SIG-M5 treated with dmso at 0.1 percent for 504 hours (cell line): ENCODE data around the gene MYO9B.
A peak's percentile ranks its signal among the peaks of the same experiment; 100 is the strongest.

Experiments
- DNase-seq: peaks from one replicate; lab custom pipeline; 2025; ENCODE audit not compliant: unreplicated experiment; lab: John Stamatoyannopoulos, UW

The MYO9B gene

DNA sequence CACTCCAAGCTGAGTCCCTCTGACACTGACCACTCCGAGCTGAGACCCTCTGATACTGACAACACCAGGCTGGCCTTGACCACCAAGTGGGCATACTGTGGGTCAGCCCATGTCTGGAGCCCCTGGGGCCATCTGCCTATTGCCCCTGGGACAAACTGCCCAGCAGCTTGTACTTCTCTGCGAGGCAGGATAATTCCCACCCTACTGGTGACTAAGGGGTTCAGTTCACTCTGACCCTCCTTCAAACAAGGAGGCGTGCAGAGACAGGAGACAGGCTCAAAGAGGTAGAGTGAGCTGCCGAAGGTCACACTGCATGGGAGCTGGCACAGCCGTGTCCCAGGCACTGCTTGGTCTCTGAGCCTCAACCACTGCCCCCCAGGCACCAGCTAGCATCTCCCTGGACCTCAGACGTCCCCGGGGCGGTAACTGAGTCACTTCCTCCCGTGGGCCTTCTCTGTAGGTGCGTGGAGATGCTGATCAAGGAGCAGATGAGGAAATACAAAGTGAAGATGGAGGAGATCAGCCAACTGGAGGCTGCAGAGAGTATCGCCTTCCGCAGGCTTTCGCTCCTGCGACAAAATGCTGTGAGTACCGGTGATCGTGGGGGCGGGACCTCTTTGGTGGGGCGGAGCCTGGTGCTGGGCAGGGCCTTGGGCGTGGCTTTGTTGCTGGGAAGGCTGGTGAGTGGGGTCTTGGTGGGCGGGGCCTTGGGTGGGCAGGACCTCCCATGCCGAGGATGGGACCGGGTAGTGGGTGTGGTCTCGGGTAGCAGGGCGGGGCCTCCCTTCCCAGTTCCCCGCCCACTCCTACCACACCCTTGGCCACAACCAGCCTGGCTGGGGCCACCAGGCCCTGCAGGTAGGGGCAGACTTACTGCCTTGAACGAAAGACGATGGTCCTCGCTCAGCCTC, 133.8 kb downstream of the MYO9B start:
- DNase-seq: peak; percentile 16

DNA sequence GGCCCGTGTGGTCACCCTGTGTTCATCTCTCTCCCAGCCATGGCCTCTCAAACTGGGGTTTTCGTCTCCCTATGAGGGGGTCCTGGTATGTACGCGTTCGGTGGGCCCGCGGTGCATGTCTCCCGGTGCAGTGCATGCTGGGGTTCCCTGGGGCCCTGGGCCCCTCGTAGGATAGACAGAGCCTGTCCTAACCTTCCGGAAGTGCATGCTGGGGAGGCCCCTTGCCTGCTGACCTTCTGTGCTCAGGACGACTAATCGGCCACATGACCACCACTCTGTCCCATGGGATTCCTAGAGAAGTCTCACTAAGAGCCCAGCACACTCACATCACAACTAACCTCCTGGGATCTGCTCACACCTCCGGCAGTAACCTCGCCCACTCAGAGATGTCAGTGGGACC, 134.7 kb downstream of the MYO9B start:
- no peak for DNase-seq

DNA sequence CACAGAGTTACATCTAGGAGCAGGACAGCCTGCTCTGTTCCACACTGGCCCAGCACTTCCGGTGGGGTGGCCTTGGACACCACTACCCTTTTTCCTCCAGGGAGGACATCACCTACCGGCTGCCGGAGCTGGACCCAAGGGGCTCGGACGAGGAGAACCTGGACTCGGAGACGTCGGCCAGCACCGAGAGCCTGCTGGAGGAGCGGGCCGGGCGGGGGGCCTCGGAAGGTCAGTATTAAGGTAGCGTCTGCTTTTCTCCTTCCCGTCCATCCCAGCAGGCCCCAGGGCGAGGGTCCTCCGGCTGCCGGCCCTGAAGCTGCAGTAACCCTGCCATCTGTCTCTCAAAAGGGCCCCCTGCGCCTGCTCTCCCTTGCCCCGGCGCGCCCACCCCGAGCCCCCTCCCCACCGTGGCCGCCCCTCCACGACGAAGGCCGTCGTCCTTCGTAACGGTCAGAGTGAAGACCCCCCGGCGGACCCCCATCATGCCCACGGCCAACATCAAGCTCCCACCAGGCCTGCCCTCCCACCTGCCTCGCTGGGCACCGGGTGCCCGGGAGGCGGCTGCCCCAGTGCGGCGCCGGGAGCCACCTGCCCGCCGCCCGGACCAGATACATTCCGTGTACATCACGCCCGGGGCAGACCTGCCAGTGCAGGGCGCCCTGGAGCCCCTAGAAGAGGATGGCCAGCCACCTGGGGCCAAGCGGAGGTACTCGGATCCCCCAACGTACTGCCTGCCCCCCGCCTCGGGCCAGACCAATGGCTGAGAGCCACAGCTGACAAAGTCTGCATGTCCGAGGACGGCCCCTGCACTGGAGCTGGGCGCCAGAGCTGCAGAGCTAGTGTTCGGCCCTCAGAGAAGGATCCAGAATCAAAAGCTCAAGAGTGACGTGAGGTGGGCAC, 136.2 kb downstream of the MYO9B start:
- no peak for DNase-seq

DNA sequence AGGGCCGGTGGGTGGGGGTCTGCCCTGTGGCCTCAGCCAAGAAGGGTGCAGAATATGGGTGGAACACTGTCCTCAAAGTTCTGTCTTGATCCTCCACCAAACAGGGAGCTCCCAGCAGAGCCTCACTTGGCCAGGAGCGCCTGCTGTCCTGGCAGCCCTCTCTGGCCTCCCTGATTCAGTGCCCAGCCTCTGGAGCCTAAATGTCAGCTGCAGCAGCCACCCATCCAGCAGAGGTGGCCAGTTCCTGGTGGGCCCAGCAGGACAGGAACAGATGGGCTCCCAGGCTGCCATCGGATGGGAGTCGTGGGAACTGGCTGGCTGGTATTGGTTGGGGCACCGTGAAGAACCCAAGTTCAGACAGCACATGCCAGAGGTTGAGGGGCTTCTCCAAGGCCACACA, 137.8 kb downstream of the MYO9B start:
- DNase-seq: no peak

DNA sequence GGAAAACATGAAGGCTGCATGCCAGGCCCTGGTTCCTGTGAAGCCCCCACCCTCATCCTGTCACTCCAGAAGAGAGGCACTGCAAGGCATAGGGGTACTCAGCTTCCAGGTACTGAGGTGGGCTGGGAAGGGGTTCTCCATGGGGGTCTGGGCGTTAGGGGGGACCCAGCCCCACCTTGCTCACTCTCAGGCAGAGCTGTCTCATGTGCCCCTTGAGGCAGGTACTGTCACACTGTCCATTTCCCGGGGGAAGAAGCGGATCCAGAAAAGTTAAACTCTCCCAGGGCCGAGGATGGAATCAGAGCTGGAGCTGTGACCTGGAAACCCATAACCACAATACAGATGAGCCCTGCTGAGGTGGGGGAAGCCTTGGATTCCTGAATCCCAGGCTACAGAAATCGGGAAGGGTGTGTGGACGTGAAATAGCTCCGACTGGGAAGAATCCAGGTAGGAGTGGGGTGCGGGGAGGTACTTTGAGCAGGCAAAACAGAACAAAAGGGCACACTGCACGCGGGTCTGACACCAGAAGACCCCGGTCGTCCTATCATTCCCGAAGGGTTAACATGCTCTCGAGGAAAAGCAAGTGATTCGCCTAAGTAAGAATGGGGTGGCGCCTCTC, 139.0 kb downstream of the MYO9B start:
- no peak for DNase-seq

DNA sequence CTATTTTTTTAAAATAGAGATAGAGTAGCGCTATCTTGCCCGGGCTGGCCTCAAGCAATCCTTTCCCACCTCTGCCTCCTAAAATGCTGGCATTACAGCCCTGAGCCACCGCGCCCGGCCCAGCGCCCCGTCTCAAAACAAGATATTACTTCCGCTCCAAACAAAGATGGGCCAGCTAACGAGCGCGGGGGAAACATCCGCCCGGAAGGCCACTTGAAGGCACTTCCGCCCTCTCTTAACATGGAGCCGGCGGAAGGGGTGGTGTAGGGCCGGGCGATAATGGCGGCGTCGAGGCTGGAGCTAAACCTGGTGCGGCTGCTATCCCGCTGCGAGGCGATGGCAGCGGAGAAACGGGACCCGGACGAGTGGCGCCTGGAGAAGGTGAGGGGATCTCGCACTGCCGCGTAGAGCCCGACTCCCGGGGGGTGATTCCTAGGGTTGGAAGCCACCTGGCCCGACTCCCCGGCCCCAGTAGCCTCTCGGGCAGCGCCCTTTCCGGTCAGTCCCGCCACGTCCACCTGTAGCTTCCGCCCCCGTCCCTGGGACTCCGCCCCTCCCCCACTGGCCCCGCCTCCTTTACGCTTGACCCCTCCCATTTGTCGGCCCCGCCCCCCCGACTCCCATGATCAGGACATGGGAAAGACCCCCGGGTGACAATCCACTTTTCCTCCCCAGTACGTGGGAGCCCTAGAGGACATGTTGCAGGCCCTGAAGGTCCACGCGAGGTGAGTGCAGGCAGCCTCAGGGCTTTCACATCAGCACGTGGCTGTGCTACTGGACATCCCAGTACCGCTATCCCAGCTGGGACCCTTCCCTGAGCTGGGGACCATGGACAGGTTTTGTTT, 139.8 kb downstream of the MYO9B start, which contains the start of gene USE1:
USE1 (plus strand) TSS at position 231 of the 845 bp plus-strand sequence; CDS start at position 280, 49 bp downstream.
- DNase-seq: peak; percentile 90

DNA sequence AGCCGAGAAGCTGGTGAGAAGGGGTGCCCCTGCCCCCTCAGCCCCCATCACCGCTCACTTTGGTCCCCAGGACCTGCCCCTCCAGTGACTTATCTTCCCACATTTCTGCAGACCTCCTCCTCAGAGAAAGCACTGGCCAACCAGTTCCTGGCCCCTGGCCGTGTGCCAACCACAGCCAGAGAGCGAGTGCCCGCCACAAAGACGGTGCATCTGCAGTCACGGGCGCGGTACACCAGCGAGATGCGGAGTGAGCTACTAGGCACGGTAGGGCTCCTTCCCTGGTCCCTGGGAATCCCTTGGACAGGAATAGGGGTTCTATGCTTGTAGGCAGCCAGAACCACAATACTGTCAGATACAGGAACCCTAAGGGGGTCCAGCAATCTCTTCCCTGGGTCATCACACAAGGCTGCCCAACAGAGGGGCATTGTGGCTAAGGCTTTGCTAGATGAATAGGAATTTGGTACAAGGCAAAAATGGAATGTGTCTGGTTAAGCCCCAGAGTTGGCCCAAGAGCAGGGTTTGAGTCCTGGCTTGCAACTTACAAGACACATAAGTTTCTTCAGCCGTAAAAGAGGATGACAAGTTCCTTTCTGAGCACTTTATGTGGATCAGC, 140.6 kb downstream of the MYO9B start:
- DNase-seq: no peak

DNA sequence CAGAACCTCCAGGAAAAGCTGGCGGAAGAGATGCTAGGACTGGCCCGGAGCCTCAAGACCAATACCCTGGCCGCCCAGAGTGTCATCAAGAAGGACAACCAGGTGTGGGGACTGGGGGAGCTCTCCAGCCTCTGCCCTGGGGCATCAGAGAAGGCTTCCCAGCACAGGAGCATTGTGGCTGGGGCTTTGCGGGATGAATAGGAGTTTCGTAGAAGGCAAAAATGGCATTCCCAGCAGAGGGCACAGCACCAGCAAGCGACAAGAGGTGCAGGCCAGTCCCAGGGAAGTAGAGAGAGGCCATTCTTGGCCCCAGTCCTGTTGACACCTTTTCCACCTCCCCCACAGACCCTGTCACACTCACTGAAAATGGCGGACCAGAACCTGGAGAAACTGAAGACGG, 143.7 kb downstream of the MYO9B start:
- no peak for DNase-seq

DNA sequence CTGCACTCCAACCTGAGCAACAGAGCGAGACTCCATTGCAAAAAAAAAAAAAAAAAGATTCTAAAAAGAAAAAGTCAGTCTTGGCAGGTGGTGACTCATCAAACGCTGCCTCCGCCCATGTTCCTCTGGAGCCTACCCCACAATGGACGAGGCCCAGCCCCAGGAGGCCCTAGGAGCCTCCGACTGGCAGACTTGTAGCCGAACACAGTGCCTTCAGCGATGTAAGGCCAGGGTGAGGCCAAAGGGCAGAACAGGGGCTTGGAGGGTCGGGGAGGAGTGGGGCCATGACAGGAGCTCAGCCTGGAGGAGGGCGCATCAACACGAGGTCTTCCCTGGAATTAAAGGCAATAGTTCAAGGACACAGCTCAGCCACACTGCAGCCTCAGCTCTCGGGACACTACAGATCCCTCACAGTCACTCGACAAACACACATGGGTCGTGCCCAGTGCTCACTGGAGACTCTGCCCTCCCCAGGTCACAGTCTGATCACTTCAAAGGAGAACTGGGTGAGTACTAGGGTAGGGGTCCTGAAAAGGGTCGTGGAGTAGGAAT, 144.7 kb downstream of the MYO9B start:
- DNase-seq: peak; percentile 59

DNA sequence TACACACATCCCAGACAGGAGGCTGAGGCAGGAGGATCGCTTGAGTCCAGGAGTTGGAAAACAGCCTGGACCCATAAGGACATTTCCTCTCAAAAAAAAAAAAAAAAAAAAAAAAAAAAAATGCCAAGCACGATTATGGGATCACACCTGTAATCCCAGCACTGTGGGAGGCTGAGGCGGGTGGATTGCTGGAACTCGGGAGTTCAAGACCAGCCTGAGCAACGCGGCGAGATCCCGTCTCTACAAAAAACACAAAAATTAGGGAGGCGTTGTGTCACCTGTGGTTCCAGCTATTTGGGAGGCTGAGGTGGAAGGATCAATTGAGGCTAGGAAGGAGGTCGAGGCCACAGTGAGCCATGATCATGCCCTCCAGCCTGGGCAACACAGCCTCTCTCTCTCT, 149.5 kb downstream of the MYO9B start:
- DNase-seq: no peak

DNA sequence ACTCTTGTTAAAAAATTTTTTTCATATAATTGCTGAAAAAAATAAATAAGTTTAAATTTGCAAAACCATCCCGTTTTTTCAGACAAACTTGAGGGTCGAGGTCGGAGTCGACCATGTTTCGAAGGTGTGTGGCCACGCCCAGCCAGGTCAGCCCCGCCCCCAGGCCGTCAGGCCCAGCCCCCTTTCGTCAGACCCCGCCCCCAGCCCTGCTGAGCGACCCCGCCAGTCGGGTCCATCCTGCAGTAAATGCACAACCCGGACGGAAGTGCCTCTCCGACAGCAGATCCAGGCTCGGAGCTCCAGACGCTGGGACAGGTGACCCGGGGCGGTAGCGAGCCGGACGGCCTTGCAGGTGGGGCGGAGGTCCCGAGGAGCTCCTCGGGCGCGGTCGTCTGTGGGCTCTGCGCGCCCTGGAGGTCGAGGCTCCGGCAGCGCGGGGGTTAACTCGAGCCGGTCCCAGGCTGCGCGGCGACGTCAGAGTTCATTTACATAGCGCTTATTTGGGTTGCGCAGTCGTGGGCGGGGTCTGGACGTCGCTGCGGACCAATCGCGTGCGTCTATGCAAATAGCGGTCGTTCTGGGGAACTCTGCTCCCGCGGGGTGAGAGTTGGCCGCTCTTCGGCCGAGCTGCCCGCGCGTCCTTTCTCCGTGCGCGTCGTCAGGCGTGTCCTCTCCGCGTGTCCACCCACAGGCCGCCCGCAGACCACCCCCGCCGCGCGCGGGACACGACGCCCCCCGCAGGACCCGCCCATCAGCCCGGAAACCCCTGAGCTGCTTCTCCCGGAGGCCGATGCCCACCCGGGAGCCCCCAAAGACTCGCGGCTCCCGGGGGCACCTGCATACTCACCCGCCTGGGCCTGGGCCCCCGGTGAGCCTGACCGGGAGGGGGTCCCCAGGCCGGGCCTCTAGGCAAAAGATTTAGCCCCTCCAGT, 150.7 kb downstream of the MYO9B start, which contains the start of gene OCEL1:
OCEL1 (plus strand) TSS at position 225 of the 932 bp plus-strand sequence; CDS start at position 247, 22 bp downstream.
- DNase-seq: peak; percentile 94

DNA sequence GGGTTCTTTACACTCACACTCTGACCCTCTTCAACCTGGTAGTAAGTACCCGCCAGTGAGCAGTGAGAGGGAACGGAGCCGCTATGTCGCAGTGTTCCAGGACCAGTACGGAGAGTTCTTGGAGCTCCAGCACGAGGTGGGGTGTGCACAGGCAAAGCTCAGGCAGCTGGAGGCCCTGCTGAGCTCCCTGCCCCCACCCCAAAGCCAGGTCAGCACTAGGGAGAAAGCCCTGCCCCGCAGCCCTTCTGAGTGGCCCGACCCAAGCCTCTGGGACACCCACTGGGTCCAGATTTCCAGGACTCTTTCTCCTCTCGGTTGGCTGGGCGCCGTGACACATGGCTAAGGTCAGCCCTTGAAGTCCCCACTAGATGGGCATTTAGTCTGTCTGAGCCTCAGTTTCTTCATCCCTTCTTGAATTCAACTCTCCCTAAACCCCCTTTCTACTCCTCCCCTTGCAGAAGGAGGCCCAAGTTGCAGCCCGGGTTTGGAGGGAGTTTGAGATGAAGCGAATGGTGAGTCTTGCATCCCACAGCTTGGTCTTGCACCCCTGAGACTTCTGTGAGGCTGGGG, 152.3 kb downstream of the MYO9B start:
- no peak for DNase-seq

DNA sequence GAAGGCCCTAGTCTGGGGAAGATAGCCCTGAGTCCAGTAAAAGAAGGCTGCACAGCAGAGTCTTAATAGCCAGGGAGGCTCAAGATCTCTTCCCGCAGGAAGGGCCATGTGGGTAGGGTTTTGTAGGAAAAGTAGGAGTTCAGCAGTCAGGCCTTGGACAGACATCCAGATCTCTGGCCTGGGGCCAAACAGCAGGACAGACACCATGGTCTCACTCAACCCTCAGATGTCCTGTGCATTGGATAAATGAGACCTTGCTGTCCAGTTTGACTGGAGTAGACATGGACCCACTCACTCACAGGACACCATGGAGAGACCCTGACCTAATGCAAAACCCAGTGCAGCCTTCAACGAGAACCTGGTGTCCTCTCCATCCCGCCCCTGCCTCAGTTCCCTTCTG, 154.3 kb downstream of the MYO9B start:
- no peak for DNase-seq

DNA sequence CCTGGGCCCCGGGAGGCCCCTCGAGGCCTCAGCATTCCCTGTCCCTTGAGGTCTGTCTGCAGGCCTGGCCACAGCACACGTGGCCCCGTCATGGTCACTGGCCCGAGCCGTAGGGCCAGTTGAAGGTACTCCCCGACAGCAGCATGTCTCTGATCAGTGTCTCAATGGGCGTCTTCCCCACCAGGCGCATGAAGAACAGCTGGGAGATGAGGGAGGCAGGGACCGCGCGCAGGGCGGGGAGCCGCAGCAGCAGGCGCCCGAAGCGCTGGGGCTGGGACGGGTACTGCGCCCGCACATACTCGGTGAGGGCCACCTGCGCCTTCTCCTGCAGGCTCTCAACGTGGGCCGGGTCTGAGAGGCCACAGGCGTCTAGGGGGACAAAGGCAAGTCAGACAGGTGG, 156.7 kb downstream of the MYO9B start:
- no peak for DNase-seq

DNA sequence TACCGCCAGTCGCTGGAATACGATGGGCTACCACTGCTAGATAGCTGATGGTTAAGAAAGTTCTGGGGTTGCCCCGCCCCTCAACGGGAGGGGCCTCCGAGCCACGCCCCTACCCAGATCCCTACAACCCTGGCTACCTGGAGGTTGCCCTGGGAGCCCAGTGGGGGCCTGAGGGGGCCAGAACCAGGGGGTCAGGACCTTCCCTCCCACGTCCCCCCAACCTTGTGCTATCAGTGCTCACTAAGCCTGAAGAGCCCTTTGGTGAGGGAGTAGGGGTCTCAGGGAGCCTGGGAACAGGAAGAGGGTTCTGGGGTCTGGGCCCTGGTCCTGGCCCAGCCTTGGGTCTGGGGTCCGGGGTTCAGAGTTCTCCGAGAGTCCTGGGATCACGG, 159.3 kb downstream of the MYO9B start:
- peak; percentile 47 for DNase-seq

DNA sequence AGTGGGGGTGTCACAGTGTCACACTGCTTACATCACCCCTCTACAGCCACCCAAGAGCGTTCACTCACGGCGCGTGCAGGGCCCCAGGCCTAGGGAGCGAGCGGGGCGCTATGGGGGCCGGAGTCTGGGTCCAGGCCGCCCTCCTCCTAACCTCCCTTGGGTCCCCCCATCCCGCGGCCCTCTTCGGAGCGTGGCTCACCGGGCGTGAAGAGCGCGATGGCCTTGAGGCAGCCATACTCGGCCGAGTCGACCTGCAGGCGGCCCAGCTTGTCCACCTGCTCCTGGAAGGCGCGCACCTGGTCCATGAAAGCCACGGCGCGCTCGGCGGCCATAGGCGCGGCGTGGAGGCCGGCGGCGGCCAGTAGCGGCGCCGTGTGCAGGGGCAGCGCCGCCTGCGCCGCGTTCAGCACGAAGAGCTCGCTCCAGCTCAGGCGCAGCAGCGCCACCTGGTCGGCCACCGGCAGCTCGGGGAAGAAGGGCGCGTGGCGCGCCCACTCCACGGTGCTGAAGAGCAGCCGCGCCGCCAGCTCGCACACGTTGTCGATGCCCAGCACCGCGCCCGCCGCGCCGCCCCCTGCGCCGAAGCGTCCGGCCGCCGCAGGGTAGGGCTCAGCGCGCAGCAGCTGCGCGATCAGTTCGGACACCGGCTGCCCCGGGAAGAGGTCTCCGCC, 159.9 kb downstream of the MYO9B start:
- DNase-seq: peak; percentile 36

DNA sequence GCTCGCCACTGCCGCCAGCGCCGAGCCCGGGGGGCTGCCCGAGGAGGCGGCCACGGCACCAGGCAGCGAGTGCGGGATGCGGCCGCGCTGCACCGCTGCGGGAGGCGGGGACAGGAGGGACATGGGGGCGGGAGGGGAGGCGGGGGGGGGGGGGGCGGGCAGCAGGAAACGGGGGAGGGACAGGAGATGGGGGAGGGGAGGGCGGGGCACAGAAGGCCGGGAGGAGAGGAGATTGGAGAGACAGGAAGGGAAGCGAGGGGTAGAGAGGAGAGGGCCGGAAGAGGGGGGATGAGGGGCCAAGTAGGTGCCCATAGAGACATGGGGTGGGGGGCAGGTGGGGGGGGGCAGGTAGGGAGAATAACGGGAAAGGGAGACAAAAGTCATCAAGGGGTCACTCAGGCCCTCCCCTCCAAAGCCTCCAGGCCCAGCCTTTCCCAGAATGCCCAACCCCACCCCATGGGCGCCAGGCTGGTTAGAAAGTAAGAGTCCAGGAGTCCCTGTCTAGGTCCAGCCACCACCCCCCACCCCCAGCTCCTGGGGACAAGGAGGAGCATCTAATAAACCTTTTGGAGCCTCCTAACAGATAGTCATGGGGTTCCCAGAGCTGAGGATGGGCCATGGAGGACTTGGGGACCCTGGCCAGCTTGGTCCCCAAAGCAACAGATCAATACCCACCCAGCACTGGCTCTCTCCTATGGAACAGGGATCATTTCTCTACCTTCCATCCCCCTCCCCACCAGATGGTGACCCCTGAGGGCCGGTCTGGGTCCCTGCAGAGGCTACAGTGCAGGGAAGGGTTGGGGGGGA, 160.6 kb downstream of the MYO9B start:
- peak; percentile 24 for DNase-seq
